ENCODE data around the gene GCFC2. TPM values are rescaled to one million over a fixed set of nuclear protein-coding genes. Genes with fewer than 3 reads are reported as not detected.

Gene GCFC2
- 10 to 100 TPM; 14.6 to 38.9 TPM for total RNA-seq

DNA sequence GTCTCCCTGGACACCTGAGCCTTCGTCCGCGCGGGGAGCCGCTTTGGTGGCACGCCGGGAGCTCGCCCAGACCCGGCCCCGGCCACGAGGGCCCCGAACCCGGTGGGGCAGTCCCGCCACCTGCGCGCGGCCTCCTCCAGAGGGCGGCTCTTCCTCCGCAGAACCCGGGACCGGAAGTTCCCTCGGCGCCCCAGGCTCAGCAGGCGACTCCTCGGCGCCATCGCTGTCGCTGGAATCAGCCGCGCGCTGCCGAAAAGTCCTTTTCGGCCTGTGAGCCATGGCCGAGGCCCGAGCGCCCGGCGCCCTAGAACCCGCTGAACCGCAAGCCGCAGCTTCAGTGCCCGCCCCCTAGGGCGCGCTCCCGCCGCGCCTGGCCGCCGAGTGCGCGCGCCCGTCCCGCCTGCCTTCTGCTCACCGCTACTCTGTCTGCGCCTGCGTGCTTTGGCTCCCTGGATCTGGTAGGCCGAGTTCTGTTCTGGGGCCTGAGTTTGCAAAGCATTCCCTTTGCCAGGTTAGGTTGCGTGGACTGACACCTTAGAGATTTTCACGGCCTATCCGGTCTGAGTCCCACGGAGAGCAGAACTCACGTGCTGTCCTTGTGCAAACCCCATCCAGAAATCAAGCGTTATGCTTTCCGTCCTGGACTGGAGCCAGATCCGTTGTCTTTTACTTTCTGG lies at the start of gene GCFC2:
Gene GCFC2 (minus strand): TSS at position 339 of the 677 bp plus-strand sequence. CDS start 60 bp downstream, at position 279.
- Histone ChIP-seq H3K4me1 (replicated peaks) (no peaks in the 10 kb centered on the region), H3K27ac (peak within 1 kb of the TSS; percentile 90 to 93), H3K27me3 (replicated peaks; ENCODE audit: insufficient read depth) (no peaks in the 10 kb centered on the region), H3K4me3 (peak within 1 kb of the TSS; percentile 58 to 70), H3K9me3 (no peaks in the 10 kb centered on the region), H3K36me3 (no peaks in the 10 kb centered on the region)
- DNase-seq (ENCODE audit: low spot score) = peak; percentile 88
- TF ChIP-seq, protein P1, sequence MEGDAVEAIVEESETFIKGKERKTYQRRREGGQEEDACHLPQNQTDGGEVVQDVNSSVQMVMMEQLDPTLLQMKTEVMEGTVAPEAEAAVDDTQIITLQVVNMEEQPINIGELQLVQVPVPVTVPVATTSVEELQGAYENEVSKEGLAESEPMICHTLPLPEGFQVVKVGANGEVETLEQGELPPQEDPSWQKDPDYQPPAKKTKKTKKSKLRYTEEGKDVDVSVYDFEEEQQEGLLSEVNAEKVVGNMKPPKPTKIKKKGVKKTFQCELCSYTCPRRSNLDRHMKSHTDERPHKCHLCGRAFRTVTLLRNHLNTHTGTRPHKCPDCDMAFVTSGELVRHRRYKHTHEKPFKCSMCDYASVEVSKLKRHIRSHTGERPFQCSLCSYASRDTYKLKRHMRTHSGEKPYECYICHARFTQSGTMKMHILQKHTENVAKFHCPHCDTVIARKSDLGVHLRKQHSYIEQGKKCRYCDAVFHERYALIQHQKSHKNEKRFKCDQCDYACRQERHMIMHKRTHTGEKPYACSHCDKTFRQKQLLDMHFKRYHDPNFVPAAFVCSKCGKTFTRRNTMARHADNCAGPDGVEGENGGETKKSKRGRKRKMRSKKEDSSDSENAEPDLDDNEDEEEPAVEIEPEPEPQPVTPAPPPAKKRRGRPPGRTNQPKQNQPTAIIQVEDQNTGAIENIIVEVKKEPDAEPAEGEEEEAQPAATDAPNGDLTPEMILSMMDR (IDR thresholded peaks at IDR 0.05) = peak in 3 of 4 experiments; percentile 36 to 51 (median 47)
- TF ChIP-seq POLR2A (IDR thresholded peaks at IDR 0.05) (peak; percentile 43), POLR2AphosphoS5 (IDR thresholded peaks at IDR 0.05) (peak; percentile 62)
- intact Hi-C loops (cut with DNase I) = no loop called here
- 3% methylated on average over 42 of the region's 66 CpGs for WGBS

DNA sequence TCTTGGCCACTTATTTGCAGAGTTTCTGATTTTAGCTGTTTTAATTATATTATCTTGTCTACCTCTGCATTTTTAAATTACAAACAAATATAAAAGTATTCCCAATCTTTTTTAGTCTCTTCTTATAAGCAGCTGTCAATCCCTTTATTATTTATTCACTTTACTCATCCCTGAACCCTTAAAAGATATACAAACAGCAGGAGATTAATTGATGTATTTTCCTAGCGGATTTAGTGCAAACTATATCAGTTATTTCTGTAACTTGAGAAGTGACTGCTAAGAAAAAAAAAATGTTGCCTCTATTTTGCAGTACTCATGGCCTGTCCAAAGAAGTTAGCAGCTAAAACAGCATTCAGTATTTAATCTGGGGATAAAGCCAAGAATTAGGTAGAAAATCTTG lies 42.1 kb upstream of the GCFC2 start:
- intact Hi-C loops (cut with DNase I) = no loop called here
- no peak overlapping the region for H3K27ac ChIP-seq
- no peaks in the 10 kb centered on the region for H3K36me3 ChIP-seq
- 38% methylated on average over 1 of the region's 1 CpG for WGBS
- TF ChIP-seq POLR2AphosphoS5 (IDR thresholded peaks at IDR 0.05) (no peak), POLR2A (IDR thresholded peaks at IDR 0.05) (no peak)
- TF ChIP-seq, protein P1 (IDR thresholded peaks at IDR 0.05) = no peak
- no peak for DNase-seq (ENCODE audit: low spot score)
- H3K27me3 ChIP-seq (replicated peaks; ENCODE audit: insufficient read depth) = no peaks in the 10 kb centered on the region
- H3K4me3 ChIP-seq = no peak overlapping the region
- H3K9me3 ChIP-seq = no peaks in the 10 kb centered on the region
- no peaks in the 10 kb centered on the region for H3K4me1 ChIP-seq (replicated peaks)

DNA sequence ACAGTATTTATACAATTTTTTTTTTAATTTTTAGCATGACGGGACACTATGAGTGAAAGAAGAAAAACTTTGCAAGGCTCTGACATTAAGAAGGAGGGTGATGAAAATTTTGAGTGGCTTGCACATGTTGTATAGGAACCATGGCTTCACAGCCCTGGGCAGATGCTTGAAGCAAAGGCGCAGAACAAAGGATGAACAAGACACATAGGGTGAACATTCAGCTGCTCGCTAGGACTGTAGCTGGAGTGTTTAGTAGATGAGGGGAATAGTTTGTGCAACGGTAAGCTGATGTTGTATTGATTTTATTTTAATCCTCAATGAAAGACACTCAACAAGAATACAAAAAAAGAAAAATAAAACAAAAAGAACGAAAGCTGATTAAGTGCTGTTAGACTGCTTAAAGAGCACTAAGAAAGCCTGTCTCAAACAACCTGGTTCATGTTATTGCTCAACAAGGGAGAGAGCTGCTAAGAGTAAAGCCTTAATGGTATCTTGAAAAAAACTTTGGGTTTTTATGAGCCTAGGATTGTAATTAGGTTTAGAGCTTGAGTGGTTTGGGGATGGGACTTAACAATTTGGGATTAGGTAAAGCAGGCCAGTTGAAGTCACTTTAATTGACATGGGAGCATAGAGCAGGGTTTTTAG lies 41.2 kb upstream of the GCFC2 start:
- Histone ChIP-seq H3K36me3 (no peaks in the 10 kb centered on the region), H3K9me3 (no peaks in the 10 kb centered on the region), H3K27me3 (replicated peaks; ENCODE audit: insufficient read depth) (no peaks in the 10 kb centered on the region), H3K4me3 (no peak overlapping the region), H3K27ac (no peak overlapping the region), H3K4me1 (replicated peaks) (no peaks in the 10 kb centered on the region)
- WGBS = 61% methylated on average over 5 of the region's 5 CpGs
- no peak for DNase-seq (ENCODE audit: low spot score)
- intact Hi-C loops (cut with DNase I) = no loop called here
- TF ChIP-seq POLR2A (IDR thresholded peaks at IDR 0.05) (no peak), POLR2AphosphoS5 (IDR thresholded peaks at IDR 0.05) (no peak)
- TF ChIP-seq, protein P1 (IDR thresholded peaks at IDR 0.05) = no peak

DNA sequence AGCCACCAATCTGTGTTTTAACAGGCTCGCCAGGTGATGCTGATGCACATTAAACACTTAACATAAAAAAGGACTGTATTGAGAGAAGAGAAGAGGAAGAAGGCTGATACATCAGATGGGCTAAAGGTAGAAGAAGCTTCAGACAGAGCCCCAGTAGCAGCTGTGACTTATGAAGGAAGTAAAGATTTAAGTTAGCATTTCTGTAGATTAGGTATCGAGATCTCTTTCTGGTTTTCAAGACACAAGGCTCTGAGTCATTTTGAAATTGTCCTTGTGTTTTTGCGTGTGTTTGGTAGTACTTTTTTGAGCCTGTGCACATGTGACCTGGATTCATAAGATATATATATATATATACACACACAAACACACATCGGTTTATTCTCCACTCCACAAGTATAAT lies 40.6 kb upstream of the GCFC2 start:
- Histone ChIP-seq H3K4me1 (replicated peaks) (no peaks in the 10 kb centered on the region), H3K9me3 (no peaks in the 10 kb centered on the region), H3K27me3 (replicated peaks; ENCODE audit: insufficient read depth) (no peaks in the 10 kb centered on the region), H3K27ac (no peak overlapping the region), H3K4me3 (no peak overlapping the region), H3K36me3 (no peaks in the 10 kb centered on the region)
- DNase-seq (ENCODE audit: low spot score) = no peak
- intact Hi-C loops (cut with DNase I) = no loop called here
- 91% methylated on average over 4 of the region's 4 CpGs for WGBS
- no peak for TF ChIP-seq POLR2AphosphoS5 (IDR thresholded peaks at IDR 0.05)
- no peak for TF ChIP-seq POLR2A (IDR thresholded peaks at IDR 0.05)
- TF ChIP-seq, protein P1 (IDR thresholded peaks at IDR 0.05) = no peak

DNA sequence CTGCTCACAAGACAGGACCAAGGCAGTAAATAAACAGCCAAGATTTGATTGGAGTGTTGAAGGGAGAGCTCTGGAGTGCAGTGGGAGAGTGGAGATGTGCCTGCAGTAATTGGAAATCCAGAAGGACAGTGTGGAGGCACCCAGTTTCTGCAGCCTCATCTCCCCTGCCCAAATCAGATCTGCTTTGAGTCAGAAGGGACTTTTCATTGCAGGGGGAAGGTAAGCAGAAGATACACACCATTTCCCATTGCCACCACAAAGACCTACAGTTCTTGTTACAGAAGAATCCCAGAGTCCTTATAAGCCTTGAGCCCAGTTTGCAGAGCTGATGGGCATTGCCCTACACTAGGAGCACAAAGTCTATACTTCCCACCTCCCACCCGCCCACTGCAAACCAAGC lies 27.2 kb upstream of the GCFC2 start:
- H3K9me3 ChIP-seq = no peaks in the 10 kb centered on the region
- TF ChIP-seq POLR2A (IDR thresholded peaks at IDR 0.05) (no peak), POLR2AphosphoS5 (IDR thresholded peaks at IDR 0.05) (no peak)
- TF ChIP-seq, protein P1 (IDR thresholded peaks at IDR 0.05) = no peak
- intact Hi-C loops (cut with DNase I) = no loop called here
- DNase-seq (ENCODE audit: low spot score) = no peak
- no peak overlapping the region for H3K27ac ChIP-seq
- H3K27me3 ChIP-seq (replicated peaks; ENCODE audit: insufficient read depth) = no peaks in the 10 kb centered on the region
- H3K4me3 ChIP-seq = no peak overlapping the region
- H3K36me3 ChIP-seq = no peaks in the 10 kb centered on the region
- WGBS = 93% methylated on average over 1 of the region's 1 CpG
- H3K4me1 ChIP-seq (replicated peaks) = no peaks in the 10 kb centered on the region
